Activated CD4-positive, alpha-beta T cell treated with anti-CD3 and anti-CD28 coated beads for 36 hours (primary cell): ENCODE data around the gene HINFP. TPM values are rescaled to one million over a fixed set of nuclear protein-coding genes. Genes with fewer than 3 reads are reported as not detected.
A peak's percentile ranks its signal among the peaks of the same experiment; 100 is the strongest.
"Not testable (repeated sequence)": the region's sequence is repeated elsewhere in the genome, so short reads cannot be mapped to it uniquely, and the experiment has no call there.

Experiments used
- ATAC-seq: fragments of 200-7000 bp; cut with Tn5 transposase; one replicate; pipeline ENCODE4 v1.10.0; 2021; ENCODE audit warnings: mild to moderate bottlenecking, moderate library complexity
- CTCF ChIA-PET: fragments of 350-600 bp; sonication (Branson Sonifier 250); formaldehyde crosslinking; loops from one replicate; lab custom pipeline; 2021; ENCODE audit warnings: antibody characterized with exemption; lab: Charles Lee
- POLR2A ChIA-PET: fragments of 350-600 bp; sonication (Branson Sonifier 250); formaldehyde crosslinking; loops from one replicate; lab custom pipeline; 2021; ENCODE audit warnings: antibody characterized with exemption, inconsistent platforms; lab: Charles Lee
- DNase-seq: peaks from one replicate; pipeline ENCODE4 v3.0.0-alpha.2; 2020
- H3K27ac Mint-ChIP-seq: one replicate; pipeline ENCODE4 v1.8.0; 2021; ENCODE audit warnings: mixed read lengths
- H3K27me3 Mint-ChIP-seq: one replicate; pipeline ENCODE4 v1.8.0; 2021; ENCODE audit warnings: mixed read lengths
- H3K36me3 Mint-ChIP-seq: one replicate; pipeline ENCODE4 v1.8.0; 2021; ENCODE audit warnings: low read depth, mixed read lengths
- H3K4me1 Mint-ChIP-seq: one replicate; pipeline ENCODE4 v1.8.0; 2021; ENCODE audit warnings: mixed read lengths
- H3K4me3 Mint-ChIP-seq: one replicate; pipeline ENCODE4 v1.8.0; 2021; ENCODE audit warnings: mild to moderate bottlenecking, moderate library complexity, mixed read lengths
- H3K9me3 Mint-ChIP-seq: one replicate; pipeline ENCODE4 v1.8.0; 2021; ENCODE audit warnings: low read depth, mixed read lengths
- intact Hi-C, 2 experiments: fragments of 100-400 bp; cut with DNase I in 1 of 2; cut with micrococcal nuclease in 1 of 2; formaldehyde crosslinking; loops; one replicate each; pipeline versions ENCODE4 v1.14.2 to v1.15.1; 2022 to 2024; cut with DNase I, micrococcal nuclease
- total RNA-seq, 2 experiments: library from RNA; stranded (reverse); gene quantifications; one replicate each; pipeline ENCODE4 v1.2.3, GENCODE V29; 2021

The HINFP gene
- total RNA-seq, 2 experiments from 2014 or later = 24.0 to 27.2 TPM

GRCh38 chr11:119155733-119156492 is 34.5 kb downstream of the HINFP start:
- CTCF ChIA-PET = interaction anchor here (1.0 kb wide), 1 partner anchor 128 kb away, joined by 4 read pairs; no protein-coding TSS in a partner anchor
- no peaks in the 10 kb centered on the region for H3K4me1 Mint-ChIP-seq
- H3K9me3 Mint-ChIP-seq = no peaks in the 10 kb centered on the region
- POLR2A ChIA-PET = no interaction called here
- DNase-seq (peak; percentile 32), ATAC-seq (no peak)
- peaks cover 2% of the 10 kb centered on the region for H3K27me3 Mint-ChIP-seq
- H3K4me3 Mint-ChIP-seq = no peak overlapping the region
- H3K27ac Mint-ChIP-seq = no peak overlapping the region
- H3K36me3 Mint-ChIP-seq = no peaks in the 10 kb centered on the region
- intact Hi-C loops = no loop called here

GRCh38 chr11:119156496-119156895 is 35.1 kb downstream of the HINFP start:
- no peaks in the 10 kb centered on the region for H3K36me3 Mint-ChIP-seq
- CTCF ChIA-PET = interaction anchor here (1.0 to 1.7 kb wide), 2 partner anchors 13 to 128 kb away, joined by 4 to 6 read pairs; no protein-coding TSS in a partner anchor
- no peaks in the 10 kb centered on the region for H3K9me3 Mint-ChIP-seq
- H3K4me1 Mint-ChIP-seq = no peaks in the 10 kb centered on the region
- no peaks in the 10 kb centered on the region for H3K27me3 Mint-ChIP-seq
- no peak overlapping the region for H3K27ac Mint-ChIP-seq
- DNase-seq = no peak
- H3K4me3 Mint-ChIP-seq = no peak overlapping the region
- intact Hi-C loops = no loop called here
- POLR2A ChIA-PET = no interaction called here
- ATAC-seq = no peak

- ATAC-seq = no peak
- intact Hi-C loops = no loop called here
- Mint-ChIP-seq H3K4me3 (no peak overlapping the region), H3K36me3 (no peaks in the 10 kb centered on the region), H3K27ac (no peak overlapping the region), H3K4me1 (no peaks in the 10 kb centered on the region), H3K9me3 (no peaks in the 10 kb centered on the region), H3K27me3 (no peaks in the 10 kb centered on the region)
- ChIA-PET CTCF (interaction anchor here (1.7 kb wide), 1 partner anchor 12 kb away, joined by 6 read pairs; no protein-coding TSS in a partner anchor), POLR2A (no interaction called here)
- DNase-seq = no peak
These were observed 35.7 kb downstream of the HINFP start for GRCh38 chr11:119157063-119157462.

- H3K27ac Mint-ChIP-seq = no peak overlapping the region
- ATAC-seq (no peak), DNase-seq (no peak)
- H3K27me3 Mint-ChIP-seq = no peaks in the 10 kb centered on the region
- H3K4me1 Mint-ChIP-seq = no peaks in the 10 kb centered on the region
- H3K36me3 Mint-ChIP-seq = no peaks in the 10 kb centered on the region
- CTCF ChIA-PET = interaction anchor here (0.6 kb wide), 1 partner anchor 91 kb away, joined by 3 read pairs; the partner anchor contains the start of gene VPS11
- H3K4me3 Mint-ChIP-seq = no peak overlapping the region
- no peaks in the 10 kb centered on the region for H3K9me3 Mint-ChIP-seq
- POLR2A ChIA-PET = no interaction called here
- intact Hi-C loops = no loop called here
These were observed 37.1 kb downstream of the HINFP start for GRCh38 chr11:119158467-119158866.

GRCh38 chr11:119160151-119160550 is 38.8 kb downstream of the HINFP start:
- ChIA-PET CTCF (interaction anchor here (1.6 kb wide), 1 partner anchor 9 kb away, joined by 7 read pairs; no protein-coding TSS in a partner anchor), POLR2A (no interaction called here)
- H3K27ac Mint-ChIP-seq = no peak overlapping the region
- no peaks in the 10 kb centered on the region for H3K4me1 Mint-ChIP-seq
- no peak overlapping the region for H3K4me3 Mint-ChIP-seq
- no peak for ATAC-seq
- no peaks in the 10 kb centered on the region for H3K27me3 Mint-ChIP-seq
- H3K36me3 Mint-ChIP-seq = no peaks in the 10 kb centered on the region
- no peak for DNase-seq
- no peaks in the 10 kb centered on the region for H3K9me3 Mint-ChIP-seq
- intact Hi-C loops = no loop called here

- no peaks in the 10 kb centered on the region for H3K36me3 Mint-ChIP-seq
- intact Hi-C loops = no loop called here
- no peaks in the 10 kb centered on the region for H3K9me3 Mint-ChIP-seq
- POLR2A ChIA-PET = no interaction called here
- no peaks in the 10 kb centered on the region for H3K4me1 Mint-ChIP-seq
- DNase-seq = no peak
- H3K27ac Mint-ChIP-seq = no peak overlapping the region
- H3K27me3 Mint-ChIP-seq = no peaks in the 10 kb centered on the region
- no peak for ATAC-seq
- CTCF ChIA-PET = no interaction called here
- no peak overlapping the region for H3K4me3 Mint-ChIP-seq
These were observed 40.5 kb downstream of the HINFP start for GRCh38 chr11:119161871-119162270.

GRCh38 chr11:119166368-119167076 is 45.1 kb downstream of the HINFP start:
- Mint-ChIP-seq H3K4me3 (no peak overlapping the region), H3K27ac (no peak overlapping the region), H3K36me3 (no peaks in the 10 kb centered on the region), H3K9me3 (no peaks in the 10 kb centered on the region), H3K27me3 (no peaks in the 10 kb centered on the region), H3K4me1 (peaks cover 11% of the 10 kb centered on the region)
- ATAC-seq (no peak), DNase-seq (no peak)
- POLR2A ChIA-PET = no interaction called here
- intact Hi-C loops = loop anchor here in 1 of 2 experiments (5.0 kb wide), 1 partner anchor 44 kb away; the partner anchor contains the start of gene HINFP
- CTCF ChIA-PET = interaction anchor here (0.6 to 1.5 kb wide), 6 partner anchors 13 to 170 kb away, joined by 3 to 5 read pairs (median 3); no protein-coding TSS in a partner anchor

GRCh38 chr11:119167077-119167458 is 45.7 kb downstream of the HINFP start:
- H3K27ac Mint-ChIP-seq, DNase-seq, ATAC-seq, H3K9me3 Mint-ChIP-seq, H3K27me3 Mint-ChIP-seq, H3K36me3 Mint-ChIP-seq, H3K4me3 Mint-ChIP-seq, POLR2A ChIA-PET: not testable (repeated sequence)
- intact Hi-C loops = loop anchor here in 1 of 2 experiments (5.0 kb wide), 1 partner anchor 45 kb away; the partner anchor contains the start of gene HINFP
- peaks cover 11% of the 10 kb centered on the region for H3K4me1 Mint-ChIP-seq
- CTCF ChIA-PET = interaction anchor here (0.6 to 1.5 kb wide), 6 partner anchors 14 to 170 kb away, joined by 3 to 5 read pairs (median 3); no protein-coding TSS in a partner anchor

GRCh38 chr11:119167933-119168332 is 46.6 kb downstream of the HINFP start:
- no peak for ATAC-seq
- H3K27ac Mint-ChIP-seq = no peak overlapping the region
- H3K9me3 Mint-ChIP-seq = no peaks in the 10 kb centered on the region
- no peaks in the 10 kb centered on the region for H3K36me3 Mint-ChIP-seq
- intact Hi-C loops = loop anchor here (1.0 to 5.0 kb wide), 7 partner anchors 29 to 155 kb away; partner anchors contain the start of gene HINFP (in 2 of the 2)
- DNase-seq = peak; percentile 37
- H3K27me3 Mint-ChIP-seq = no peaks in the 10 kb centered on the region
- ChIA-PET CTCF (interaction anchor here (1.4 to 1.5 kb wide), 2 partner anchors 15 to 28 kb away, joined by 3 to 5 read pairs; no protein-coding TSS in a partner anchor), POLR2A (no interaction called here)
- peak overlapping the region; percentile 88 for H3K4me3 Mint-ChIP-seq
- peaks cover 11% of the 10 kb centered on the region for H3K4me1 Mint-ChIP-seq

- CTCF ChIA-PET = interaction anchor here (0.6 to 2.9 kb wide), 25 partner anchors 9 to 1022 kb away, joined by 3 to 24 read pairs (median 3); partner anchors contain the start of genes C2CD2L, NHERF4, USP2 and VPS11
- ATAC-seq = peak; percentile 94
- intact Hi-C loops = loop anchor here (1.0 to 5.0 kb wide), 8 partner anchors 28 to 155 kb away; partner anchors contain the start of gene HINFP (in 2 of the 2)
- POLR2A ChIA-PET = interaction anchor here (0.6 to 1.3 kb wide), 7 partner anchors 14 to 376 kb away, joined by 3 to 8 read pairs (median 3); partner anchors contain the start of genes C2CD2L, DPAGT1, HMBS and NHERF4
- Mint-ChIP-seq H3K4me3 (peak within 1 kb of the TSS; percentile 88), H3K27ac (peak within 1 kb of the TSS; percentile 90), H3K9me3 (no peaks in the 10 kb centered on the region), H3K27me3 (no peaks in the 10 kb centered on the region), H3K4me1 (peaks cover 11% of the 10 kb centered on the region), H3K36me3 (no peaks in the 10 kb centered on the region)
- DNase-seq = peak; percentile 93
These were observed 47.3 kb downstream of the HINFP start, which contains the start of gene NLRX1 for GRCh38 chr11:119168471-119169281. NLRX1 (plus strand) TSS chr11:119168725; CDS start chr11:119171404, 2,679 bp downstream.
